Adrenal gland (tissue), 12 donors: ENCODE measurements around the gene SPARC. TPM values are rescaled to one million over a fixed set of nuclear protein-coding genes. Genes with fewer than 3 reads are reported as not detected.
"Not testable (repeated sequence)": the region's sequence is repeated elsewhere in the genome, so short reads cannot be mapped to it uniquely, and the experiment has no call there.

Experiments used
- DNase-seq, 7 donors: peaks; one replicate each; pipeline ENCODE4 v3.0.0-alpha.2; 2019 to 2020
- H3K27ac ChIP-seq, 5 donors: fragments of 200-600 bp; sonication (generic) in 4 of 5; 1 replicate in 3 of 5; 2 replicates in 2 of 5; pipeline versions ENCODE4 v1.5.1 to v1.8.0; 2016 to 2020; ENCODE audit warnings: mild to moderate bottlenecking in 1 of 5
- H3K27me3 ChIP-seq: fragments of 200-600 bp; 2 replicates; pipeline ENCODE4 v1.8.0; 2021
- H3K36me3 ChIP-seq, 2 donors: fragments of 200-600 bp; replicated peaks in 1 of 2; 1 replicate in 1 of 2; 2 replicates in 1 of 2; pipeline versions ENCODE4 v1.5.1 to v1.8.0; 2018 to 2022
- H3K4me1 ChIP-seq, 2 donors: fragments of 200-600 bp; replicated peaks in 1 of 2; 1 replicate in 1 of 2; 2 replicates in 1 of 2; pipeline versions ENCODE4 v1.5.1 to v1.8.0; 2018 to 2021
- H3K4me3 ChIP-seq, 4 donors: fragments of 200-600 bp; sonication (generic) in 3 of 4; one replicate each; pipeline ENCODE4 v1.5.1; 2016 to 2018
- H3K9me3 ChIP-seq, 3 donors: fragments of 200-600 bp; sonication (generic) in 1 of 3; replicated peaks in 1 of 3; 1 replicate in 2 of 3; 2 replicates in 1 of 3; pipeline versions ENCODE4 v1.5.1 to v1.8.0; 2016 to 2021
- CTCF ChIP-seq, 6 experiments: fragments of 450-650 bp in 4 of 6; fragments of 200-600 bp in 2 of 6; sonication (generic) in 1 of 6; IDR thresholded peaks; 1 replicate in 5 of 6; 2 replicates in 1 of 6; pipeline versions ENCODE4 v1.5.1 to v1.8.0; 2016 to 2021; ENCODE audit warnings: antibody characterized with exemption in 6 of 6, mild to moderate bottlenecking in 2 of 6, moderate library complexity in 1 of 6
- POLR2A ChIP-seq, 2 donors: fragments of 450-650 bp; IDR thresholded peaks; one replicate each; pipeline ENCODE4 v1.6.1; 2017; ENCODE audit warnings: antibody characterized with exemption in 2 of 2, mild to moderate bottlenecking in 2 of 2, moderate library complexity in 1 of 2
- WGBS, 4 donors: extraction: QIAGEN DNeasy Blood & Tissue Kit in 2 of 4; methylation state at CpG; one replicate each; pipeline versions ENCODE4 v1.1.5 to v1.1.7; 2013 to 2017; 5-methylcytosine and 5-hydroxymethylcytosine counted together
- intact Hi-C, 2 donors: fragments of 100-400 bp; cut with DNase I; formaldehyde crosslinking; loops; one replicate each; pipeline versions ENCODE4 v1.14.1 to v1.15.0; 2022 to 2023
- polyA plus RNA-seq, 3 donors: library from polyadenylated mRNA; stranded (reverse); fragments of 200-250 nt in 2 of 3; fragments of 350-450 nt in 1 of 3; fragmentation: Illumina TruSeq in 1 of 3; extraction: RNeasy Lipid Tissue Mini Kit (QIAGEN cat#74804) in 1 of 3; gene quantifications; one replicate each; pipeline ENCODE4 v1.2.3, GENCODE V29; 2013 to 2014
- total RNA-seq, 9 donors: library from RNA; depleted of rRNA in 4 of 9; stranded (reverse); fragments of >200 nt in 4 of 9; fragments of 120-200 nt in 1 of 9; fragmentation: NEBNext Ultra II Directional in 1 of 9; extraction: Animal tissue kit (Norgen Biotek cat#: 25700) in 1 of 9; gene quantifications; one replicate each; pipeline versions ENCODE4 v1.1.0 to v1.2.4, GENCODE V29; 2013 to 2023
- donor health status: healthy with polysubstance abuse.
- donor health status: Bipolar disorder and iron deficiency.
- donor health status: DM: yes; HTN: yes; CAD: no.
- donor health status: DM: no; HTN: no; CAD: no.
- donor health status: DM: no; HTN: no; CAD: no.
- donor health status: DM: yes; HTN: yes; CAD: no.

SPARC gene
- total and polyA plus RNA-seq, 12 donors: 145 to 4,554 (median 1,213) TPM

- Histone ChIP-seq H3K27me3 (no peaks in the 10 kb centered on the region), H3K9me3 (no peaks in the 10 kb centered on the region), H3K36me3 (no peaks in the 10 kb centered on the region), H3K4me1 (peaks cover 12 to 25% of the 10 kb centered on the region in 2 donors), H3K27ac (no peak overlapping the region), H3K4me3 (no peak overlapping the region)
- 91 to 100% (median 99%) methylated on average over 3 of the region's 3 CpGs for WGBS, 4 donors
- intact Hi-C loops: loop anchor here in 1 of 2 donors (10.0 kb wide), 1 partner anchor 219 kb away; no protein-coding TSS in a partner anchor
- TF ChIP-seq CTCF (IDR thresholded peaks at IDR 0.05): no peak
- TF ChIP-seq POLR2A (IDR thresholded peaks at IDR 0.05): no peak
- no peak for DNase-seq
Measured at GRCh38 chr5:151734064-151734408, 47.3 kb upstream of the SPARC start.

- Histone ChIP-seq H3K9me3 (no peaks in the 10 kb centered on the region), H3K27ac (no peak overlapping the region), H3K36me3 (no peaks in the 10 kb centered on the region), H3K4me1 (peaks cover 8 to 20% of the 10 kb centered on the region in 2 donors), H3K4me3 (no peak overlapping the region), H3K27me3 (no peaks in the 10 kb centered on the region)
- intact Hi-C loops: loop anchor here in 1 of 2 donors (10.0 kb wide), 1 partner anchor 219 kb away; no protein-coding TSS in a partner anchor
- 90 to 93% (median 92%) methylated on average over 9 of the region's 9 CpGs for WGBS, 4 donors
- no peak for TF ChIP-seq CTCF (IDR thresholded peaks at IDR 0.05)
- no peak for TF ChIP-seq POLR2A (IDR thresholded peaks at IDR 0.05)
- peak in 2 of 7 donors; percentile 36 to 40 for DNase-seq
Measured at GRCh38 chr5:151733358-151734063, 46.8 kb upstream of the SPARC start.

- 90 to 97% (median 94%) methylated on average over 7 of the region's 7 CpGs for WGBS, 4 donors
- no peaks in the 10 kb centered on the region for H3K9me3 ChIP-seq
- H3K36me3 ChIP-seq: no peaks in the 10 kb centered on the region
- H3K27ac ChIP-seq: no peak overlapping the region
- no peak overlapping the region for H3K4me3 ChIP-seq
- H3K4me1 ChIP-seq: peaks cover 0 to 9% of the 10 kb centered on the region in 2 donors
- intact Hi-C loops: loop anchor here in 1 of 2 donors (10.0 kb wide), 1 partner anchor 216 kb away; no protein-coding TSS in a partner anchor
- DNase-seq: no peak
- H3K27me3 ChIP-seq: no peaks in the 10 kb centered on the region
- TF ChIP-seq POLR2A (IDR thresholded peaks at IDR 0.05) (no peak), CTCF (IDR thresholded peaks at IDR 0.05) (no peak)
Measured at GRCh38 chr5:151730381-151730780, 43.7 kb upstream of the SPARC start.

GRCh38 chr5:151729597-151729996 is 42.9 kb upstream of the SPARC start:
- 77 to 84% (median 82%) methylated on average over 5 of the region's 5 CpGs for WGBS, 4 donors
- H3K4me3 ChIP-seq: not testable (repeated sequence)

GRCh38 chr5:151724360-151724759 is 37.6 kb upstream of the SPARC start:
- intact Hi-C loops: loop anchor here in 1 of 2 donors (5.0 kb wide), 1 partner anchor 67 kb away; no protein-coding TSS in a partner anchor
- peak in 1 of 7 donors; percentile 30 for DNase-seq
- Histone ChIP-seq H3K9me3 (no peaks in the 10 kb centered on the region), H3K27me3 (no peaks in the 10 kb centered on the region), H3K27ac (no peak overlapping the region), H3K4me1 (no peaks in the 10 kb centered on the region), H3K4me3 (no peak overlapping the region), H3K36me3 (no peaks in the 10 kb centered on the region)
- WGBS, 4 donors: 88 to 97% (median 92%) methylated on average over 2 of the region's 2 CpGs
- no peak for TF ChIP-seq POLR2A (IDR thresholded peaks at IDR 0.05)
- no peak for TF ChIP-seq CTCF (IDR thresholded peaks at IDR 0.05)

More at GRCh38 chr5:151729597-151729996, 42.9 kb upstream of the SPARC start:
- intact Hi-C loops, H3K4me1 ChIP-seq, DNase-seq, H3K36me3 ChIP-seq, H3K9me3 ChIP-seq, H3K27ac ChIP-seq, H3K27me3 ChIP-seq: not testable (repeated sequence)
